ENCODE results near the gene PTPN11.

- no peak for TF ChIP-seq CTCF (IDR thresholded peaks at IDR 0.05; ENCODE audit: low read depth, low read length, poor library complexity, severe bottlenecking)
- TF ChIP-seq EZH2phosphoT487 (IDR thresholded peaks at IDR 0.05; ENCODE audit: borderline replicate concordance, low read length) = no peak
Observed at GRCh38 chr12:112370199-112370598, 48.5 kb upstream of the PTPN11 start.

Data from DOHH2 (cell line).